ENCODE data around the gene TIMM8B. TPM values are rescaled to one million over a fixed set of nuclear protein-coding genes. Genes with fewer than 3 reads are reported as not detected.

The TIMM8B gene
- 10 to 100 TPM; 50.5 to 52.6 TPM for total RNA-seq

DNA sequence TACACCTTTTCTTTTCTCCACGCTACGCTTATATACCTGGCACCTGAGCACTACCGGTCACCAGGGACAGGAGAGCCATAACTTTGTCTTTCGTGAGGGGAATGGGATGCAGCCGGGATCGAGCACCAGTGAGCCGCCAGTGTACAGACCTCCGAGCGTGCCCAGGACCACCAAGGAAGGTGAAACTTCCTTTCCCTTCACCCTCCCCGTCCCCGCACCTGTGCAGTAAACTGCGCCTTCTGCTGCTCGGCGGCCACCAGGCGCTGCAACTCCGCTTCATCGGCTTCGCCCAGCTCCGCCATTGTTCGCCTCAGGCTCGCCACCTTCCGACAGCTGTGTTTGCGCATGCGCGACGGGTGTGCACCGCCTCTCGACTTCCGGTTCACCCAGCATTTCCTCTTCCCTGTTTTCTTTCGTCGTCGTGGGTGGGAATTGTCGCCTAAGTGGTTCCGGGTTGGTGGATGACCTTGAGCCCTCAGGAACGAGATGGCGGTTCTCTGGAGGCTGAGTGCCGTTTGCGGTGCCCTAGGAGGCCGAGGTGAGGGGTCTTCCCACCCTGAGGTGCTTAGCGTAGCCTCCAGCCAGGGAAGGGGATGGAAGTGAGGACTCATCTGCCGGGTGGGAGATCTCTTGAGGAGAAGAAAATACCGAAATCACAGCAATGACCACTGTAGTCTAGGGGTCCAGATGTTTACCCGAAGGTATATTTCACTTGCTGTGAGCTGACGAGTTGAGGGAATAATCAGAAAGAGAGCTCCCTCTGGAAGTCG lies at the start of gene TIMM8B, which contains the start of gene SDHD:
TSS of gene TIMM8B (minus strand) at position 335 of the 770 bp plus-strand sequence. CDS start at position 302, 33 bp downstream.
TSS of gene SDHD (plus strand) at position 452 of the 770 bp plus-strand sequence. CDS start at position 487, 35 bp downstream.
- H3K4me3 Mint-ChIP-seq = peak within 1 kb of the TSS; percentile 97
- H3K27ac Mint-ChIP-seq = peak within 1 kb of the TSS; percentile 93
- ATAC-seq (peak; percentile 86), DNase-seq (peak; percentile 97)
- peaks cover 63% of the 10 kb centered on the region for H3K4me1 Mint-ChIP-seq
- intact Hi-C loops (cut with DNase I, micrococcal nuclease) = loop anchor here (1.0 to 10.0 kb wide), 13 partner anchors 12 to 1226 kb away; partner anchors contain the start of genes CFAP68 (in 2 of the 2), DLAT (in 2 of the 2), FDXACB1 (in 2 of the 2) and NKAPD1 (in 2 of the 2)
- peaks cover 74% of the 10 kb centered on the region for H3K36me3 Mint-ChIP-seq (ENCODE audit: low read depth)
- ChIA-PET POLR2A (no interaction called here), CTCF (interaction anchor here (0.5 to 1.4 kb wide), 7 partner anchors 70 to 216 kb away, joined by 3 to 6 read pairs (median 3); partner anchors contain the start of gene ALG9)
- no peaks in the 10 kb centered on the region for H3K9me3 Mint-ChIP-seq (ENCODE audit: low read depth)
- no peaks in the 10 kb centered on the region for H3K27me3 Mint-ChIP-seq

GRCh38 chr11:112134473-112134872 lies 47.9 kb upstream of the TIMM8B start:
- H3K4me3 Mint-ChIP-seq = no peak overlapping the region
- peaks cover 3% of the 10 kb centered on the region for H3K4me1 Mint-ChIP-seq
- ChIA-PET CTCF (no interaction called here), POLR2A (interaction anchor here (0.7 kb wide), 1 partner anchor 608 kb away, joined by 4 read pairs; no protein-coding TSS in a partner anchor)
- H3K36me3 Mint-ChIP-seq (ENCODE audit: low read depth) = no peaks in the 10 kb centered on the region
- no peak for ATAC-seq
- H3K27ac Mint-ChIP-seq = no peak overlapping the region
- H3K27me3 Mint-ChIP-seq = no peaks in the 10 kb centered on the region
- intact Hi-C loops (cut with DNase I, micrococcal nuclease) = no loop called here
- no peak for DNase-seq
- H3K9me3 Mint-ChIP-seq (ENCODE audit: low read depth) = no peaks in the 10 kb centered on the region

DNA sequence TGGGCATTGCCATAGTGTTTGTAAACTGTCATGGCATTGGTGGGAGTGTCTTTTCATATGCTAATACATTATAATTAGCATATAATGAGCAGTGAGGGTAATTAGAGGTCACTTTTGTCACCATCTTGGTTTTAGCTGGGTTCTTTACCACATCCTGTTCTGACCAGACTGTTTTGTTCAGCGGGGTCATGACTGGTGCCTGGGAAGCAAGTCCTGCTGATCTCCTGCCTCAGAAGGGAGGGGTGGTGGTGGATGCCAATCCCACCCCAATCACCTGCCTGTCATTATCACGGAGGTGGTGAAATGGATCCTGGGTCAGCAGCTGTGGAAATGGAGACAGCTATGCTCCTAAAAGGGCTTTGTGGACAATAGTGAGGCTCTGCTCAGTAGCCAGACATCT lies 46.2 kb upstream of the TIMM8B start:
- ChIA-PET POLR2A (no interaction called here), CTCF (interaction anchor here (0.7 kb wide), 1 partner anchor 18 kb away, joined by 3 read pairs; no protein-coding TSS in a partner anchor)
- Mint-ChIP-seq H3K9me3 (ENCODE audit: low read depth) (no peaks in the 10 kb centered on the region), H3K27ac (no peak overlapping the region), H3K36me3 (ENCODE audit: low read depth) (no peaks in the 10 kb centered on the region), H3K4me1 (peaks cover 3% of the 10 kb centered on the region), H3K27me3 (no peaks in the 10 kb centered on the region), H3K4me3 (no peak overlapping the region)
- ATAC-seq = no peak
- DNase-seq = no peak
- intact Hi-C loops (cut with DNase I, micrococcal nuclease) = no loop called here

- DNase-seq (no peak), ATAC-seq (no peak)
- H3K27me3 Mint-ChIP-seq = no peaks in the 10 kb centered on the region
- POLR2A ChIA-PET = no interaction called here
- CTCF ChIA-PET = interaction anchor here (3.1 kb wide), 1 partner anchor 16 kb away, joined by 15 read pairs; no protein-coding TSS in a partner anchor
- no peaks in the 10 kb centered on the region for H3K9me3 Mint-ChIP-seq (ENCODE audit: low read depth)
- intact Hi-C loops (cut with DNase I, micrococcal nuclease) = no loop called here
- peaks cover 3% of the 10 kb centered on the region for H3K4me1 Mint-ChIP-seq
- H3K4me3 Mint-ChIP-seq = no peak overlapping the region
- no peaks in the 10 kb centered on the region for H3K36me3 Mint-ChIP-seq (ENCODE audit: low read depth)
- H3K27ac Mint-ChIP-seq = no peak overlapping the region
Measured at GRCh38 chr11:112129656-112130055, 43.1 kb upstream of the TIMM8B start.

DNA sequence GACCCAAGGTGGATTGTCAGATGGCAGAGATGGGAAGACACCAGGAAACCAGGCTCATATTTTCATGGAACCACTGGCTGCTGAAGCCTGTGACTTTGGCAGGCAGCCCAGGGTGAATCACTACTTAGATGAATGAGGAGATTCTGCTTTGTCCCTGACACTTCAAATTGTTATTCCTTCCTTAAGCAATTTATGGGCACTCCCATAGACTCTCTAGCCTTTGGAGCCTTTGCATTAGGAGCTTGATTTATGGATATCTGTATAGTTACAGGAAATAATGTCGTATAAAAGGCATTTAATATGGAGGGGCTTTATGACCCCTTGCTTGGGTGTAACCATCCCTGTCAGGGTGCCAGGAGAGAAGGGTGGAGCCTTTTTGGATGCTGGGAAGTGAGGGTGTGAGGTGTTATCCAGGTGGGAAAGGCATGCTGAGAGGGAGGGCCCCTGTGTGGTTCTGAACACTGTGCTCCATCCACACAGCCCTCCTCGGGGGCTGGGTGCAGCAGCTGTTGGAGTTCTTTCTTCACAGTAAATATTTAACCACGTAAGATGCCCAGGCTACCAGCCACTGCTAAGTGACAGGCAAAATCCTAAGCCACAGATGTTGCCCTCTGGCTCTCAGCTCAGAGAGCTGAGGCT lies 42.0 kb upstream of the TIMM8B start:
- DNase-seq = no peak
- H3K4me1 Mint-ChIP-seq = peaks cover 3% of the 10 kb centered on the region
- intact Hi-C loops (cut with DNase I, micrococcal nuclease) = no loop called here
- H3K9me3 Mint-ChIP-seq (ENCODE audit: low read depth) = no peaks in the 10 kb centered on the region
- H3K4me3 Mint-ChIP-seq = no peak overlapping the region
- no peaks in the 10 kb centered on the region for H3K27me3 Mint-ChIP-seq
- H3K36me3 Mint-ChIP-seq (ENCODE audit: low read depth) = no peaks in the 10 kb centered on the region
- POLR2A ChIA-PET = no interaction called here
- H3K27ac Mint-ChIP-seq = no peak overlapping the region
- ATAC-seq = no peak
- CTCF ChIA-PET = interaction anchor here (0.7 to 3.1 kb wide), 2 partner anchors 15 to 278 kb away, joined by 4 to 15 read pairs; no protein-coding TSS in a partner anchor

GRCh38 chr11:112127056-112127455 lies 40.5 kb upstream of the TIMM8B start:
- CTCF ChIA-PET = interaction anchor here (0.6 kb wide), 1 partner anchor 41 kb away, joined by 3 read pairs; no protein-coding TSS in a partner anchor

DNA sequence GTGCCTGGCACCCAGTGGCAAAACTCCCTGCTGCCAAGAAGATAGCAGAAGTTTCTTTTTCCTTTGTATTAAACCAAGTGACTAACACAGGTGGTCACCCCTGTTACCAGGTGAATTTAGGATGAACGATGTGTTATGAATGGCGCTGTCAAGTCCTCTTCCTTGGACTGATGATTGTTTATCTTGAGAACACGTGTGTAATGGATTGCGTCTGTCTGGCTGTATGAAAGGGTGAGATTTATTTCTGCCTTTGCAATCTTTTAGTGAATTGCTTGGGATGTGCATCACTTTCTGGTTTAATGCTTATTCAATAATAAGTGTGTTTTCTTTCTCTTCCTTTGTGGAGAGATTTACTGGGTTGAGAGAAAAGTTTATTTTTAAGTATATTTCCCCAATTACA lies 36.6 kb upstream of the TIMM8B start:
- DNase-seq (no peak), ATAC-seq (no peak)
- intact Hi-C loops (cut with DNase I, micrococcal nuclease) = no loop called here
- Mint-ChIP-seq H3K27me3 (no peaks in the 10 kb centered on the region), H3K4me1 (peaks cover 9% of the 10 kb centered on the region), H3K4me3 (no peak overlapping the region), H3K9me3 (ENCODE audit: low read depth) (no peaks in the 10 kb centered on the region), H3K36me3 (ENCODE audit: low read depth) (no peaks in the 10 kb centered on the region), H3K27ac (no peak overlapping the region)
- ChIA-PET CTCF (no interaction called here), POLR2A (no interaction called here)

More at GRCh38 chr11:112127056-112127455, 40.5 kb upstream of the TIMM8B start:
- no peak for ATAC-seq
- Mint-ChIP-seq H3K27ac (no peak overlapping the region), H3K4me3 (no peak overlapping the region), H3K27me3 (no peaks in the 10 kb centered on the region), H3K4me1 (peaks cover 3% of the 10 kb centered on the region), H3K36me3 (ENCODE audit: low read depth) (no peaks in the 10 kb centered on the region), H3K9me3 (ENCODE audit: low read depth) (no peaks in the 10 kb centered on the region)
- POLR2A ChIA-PET = no interaction called here
- DNase-seq = no peak
- intact Hi-C loops (cut with DNase I, micrococcal nuclease) = no loop called here

DNA sequence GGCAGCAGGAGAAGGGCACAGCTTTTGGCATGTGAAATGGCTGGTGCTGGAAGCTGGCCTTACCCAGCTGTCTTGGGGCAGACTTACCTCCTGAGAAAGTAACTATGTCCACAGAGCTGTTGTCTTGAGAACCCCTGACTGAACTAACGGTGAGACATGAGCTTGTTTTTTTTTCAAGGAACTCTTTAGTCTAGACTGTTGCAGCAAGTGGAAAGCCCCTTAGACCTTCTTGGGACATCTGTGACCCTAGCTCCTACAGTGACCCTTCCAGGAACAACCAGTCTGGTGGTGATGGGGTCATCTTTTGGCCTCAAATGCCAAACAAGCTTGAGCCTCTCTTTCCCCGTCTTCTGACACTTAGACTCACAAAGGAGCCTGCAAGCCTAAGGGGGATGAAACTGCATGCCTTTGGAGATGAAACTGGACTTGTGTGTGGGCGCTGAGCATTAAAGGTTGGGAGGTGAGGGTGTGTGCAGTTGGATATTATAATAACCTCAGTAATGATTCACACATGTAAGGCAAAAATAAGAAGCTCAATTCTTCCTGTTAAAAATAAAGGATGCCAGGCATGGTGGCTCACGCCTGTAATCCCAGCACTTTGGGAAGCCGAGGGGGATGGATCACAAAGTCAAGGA lies 35.5 kb upstream of the TIMM8B start:
- Mint-ChIP-seq H3K36me3 (ENCODE audit: low read depth) (no peaks in the 10 kb centered on the region), H3K9me3 (ENCODE audit: low read depth) (no peaks in the 10 kb centered on the region), H3K27ac (no peak overlapping the region), H3K4me1 (peaks cover 9% of the 10 kb centered on the region), H3K27me3 (no peaks in the 10 kb centered on the region), H3K4me3 (no peak overlapping the region)
- DNase-seq (no peak), ATAC-seq (no peak)
- POLR2A ChIA-PET = interaction anchor here (0.7 kb wide), 1 partner anchor 24 kb away, joined by 3 read pairs; no protein-coding TSS in a partner anchor
- intact Hi-C loops (cut with DNase I, micrococcal nuclease) = no loop called here
- CTCF ChIA-PET = interaction anchor here (0.6 to 1.2 kb wide), 5 partner anchors 12 to 226 kb away, joined by 3 to 4 read pairs (median 3); no protein-coding TSS in a partner anchor

DNA sequence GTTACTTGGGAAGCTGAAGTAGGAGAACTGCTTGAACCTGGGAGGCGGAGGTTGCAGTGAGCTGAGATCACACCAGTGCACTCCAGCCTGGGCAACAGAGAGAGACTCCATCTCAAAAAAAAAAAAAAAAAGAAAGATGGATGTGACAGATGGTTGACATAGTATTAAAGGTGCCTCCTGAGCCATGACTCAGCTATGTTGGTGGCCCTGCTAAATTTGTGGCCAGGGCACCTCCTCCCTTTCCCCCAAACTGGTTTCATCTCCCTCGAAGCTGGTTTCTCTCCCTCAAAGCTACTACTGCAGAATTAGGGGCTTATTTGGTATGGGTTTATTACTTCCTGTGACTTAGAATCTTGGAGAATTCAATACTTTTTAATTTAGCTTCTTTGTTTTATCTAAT lies 31.6 kb upstream of the TIMM8B start:
- POLR2A ChIA-PET = no interaction called here
- intact Hi-C loops (cut with DNase I, micrococcal nuclease) = no loop called here
- H3K9me3 Mint-ChIP-seq (ENCODE audit: low read depth) = no peaks in the 10 kb centered on the region
- no peak overlapping the region for H3K27ac Mint-ChIP-seq
- no peaks in the 10 kb centered on the region for H3K36me3 Mint-ChIP-seq (ENCODE audit: low read depth)
- H3K4me3 Mint-ChIP-seq = no peak overlapping the region
- ATAC-seq (peak; percentile 37), DNase-seq (no peak)
- H3K4me1 Mint-ChIP-seq = peaks cover 16% of the 10 kb centered on the region
- no peaks in the 10 kb centered on the region for H3K27me3 Mint-ChIP-seq
- CTCF ChIA-PET = interaction anchor here (1.1 to 1.2 kb wide), 2 partner anchors 14 to 58 kb away, joined by 3 to 4 read pairs; partner anchors contain the start of gene BCO2

- ATAC-seq = no peak
- ChIA-PET POLR2A (no interaction called here), CTCF (interaction anchor here (0.6 to 1.8 kb wide), 5 partner anchors 11 to 1745 kb away, joined by 3 to 4 read pairs (median 4); no protein-coding TSS in a partner anchor)
- no peaks in the 10 kb centered on the region for H3K27me3 Mint-ChIP-seq
- no peaks in the 10 kb centered on the region for H3K36me3 Mint-ChIP-seq (ENCODE audit: low read depth)
- H3K4me1 Mint-ChIP-seq = peaks cover 13% of the 10 kb centered on the region
- no peak for DNase-seq
- H3K9me3 Mint-ChIP-seq (ENCODE audit: low read depth) = no peaks in the 10 kb centered on the region
- intact Hi-C loops (cut with DNase I, micrococcal nuclease) = no loop called here
- no peak overlapping the region for H3K27ac Mint-ChIP-seq
- H3K4me3 Mint-ChIP-seq = no peak overlapping the region
Measured at GRCh38 chr11:112115386-112115785, 28.8 kb upstream of the TIMM8B start.

GRCh38 chr11:112114460-112114859 lies 27.9 kb upstream of the TIMM8B start:
- DNase-seq (no peak), ATAC-seq (no peak)
- intact Hi-C loops (cut with DNase I, micrococcal nuclease) = no loop called here
- no peaks in the 10 kb centered on the region for H3K36me3 Mint-ChIP-seq (ENCODE audit: low read depth)
- no peak overlapping the region for H3K4me3 Mint-ChIP-seq
- no peak overlapping the region for H3K27ac Mint-ChIP-seq
- ChIA-PET CTCF (interaction anchor here (0.6 to 3.2 kb wide), 23 partner anchors 9 to 414 kb away, joined by 3 to 23 read pairs (median 4); partner anchors contain the start of gene BCO2), POLR2A (no interaction called here)
- no peaks in the 10 kb centered on the region for H3K9me3 Mint-ChIP-seq (ENCODE audit: low read depth)
- peaks cover 7% of the 10 kb centered on the region for H3K4me1 Mint-ChIP-seq
- no peaks in the 10 kb centered on the region for H3K27me3 Mint-ChIP-seq
